SU-DHL-6 (cell line): Measurements from ENCODE around the gene SKIDA1.
"Not testable (repeated sequence)": the region's sequence is repeated elsewhere in the genome, so short reads cannot be mapped to it uniquely, and the experiment has no call there.

Experiments used
- H2AFZ ChIP-seq: fragments of 200-600 bp; sonication (generic); 2 replicates; pipeline ENCODE4 v1.6.1; 2014; ENCODE audit warnings: low read depth, mild to moderate bottlenecking, moderate library complexity, mixed read lengths, antibody characterized with exemption, low read length; ENCODE audit not compliant: severe bottlenecking
- H3F3A ChIP-seq: fragments of 200-600 bp; shearing (Covaris generic); 2 replicates; pipeline ENCODE4 v1.6.0; 2016; ENCODE audit warnings: antibody characterized with exemption, mild to moderate bottlenecking; ENCODE audit not compliant: insufficient read depth
- H3K27ac ChIP-seq: fragments of 200-600 bp; sonication (generic); 2 replicates; pipeline ENCODE4 v1.5.1; 2016; ENCODE audit warnings: low read depth, mild to moderate bottlenecking, low read length, moderate library complexity, mixed read lengths
- H3K27me3 ChIP-seq: fragments of 200-600 bp; sonication (generic), shearing (Covaris generic); 2 replicates; pipeline ENCODE4 v1.6.0; 2014; ENCODE audit warnings: mild to moderate bottlenecking, low read length
- H3K36me3 ChIP-seq: fragments of 200-600 bp; sonication (generic); 2 replicates; pipeline ENCODE4 v1.6.1; 2014; ENCODE audit warnings: mild to moderate bottlenecking, low read length, mixed read lengths
- H3K4me2 ChIP-seq: fragments of 300-600, 200-600 bp; shearing (Covaris generic), sonication (generic); 2 replicates; pipeline ENCODE4 v1.6.0; 2014; ENCODE audit warnings: low read length, low read depth, mild to moderate bottlenecking; ENCODE audit not compliant: poor library complexity, severe bottlenecking
- H3K4me3 ChIP-seq: fragments of 200-600 bp; sonication (generic); 2 replicates; pipeline ENCODE4 v1.5.1; 2014; ENCODE audit warnings: antibody characterized with exemption, low read length, mild to moderate bottlenecking, mixed read lengths; ENCODE audit not compliant: insufficient read depth, poor library complexity, severe bottlenecking
- H3K79me2 ChIP-seq: fragments of 200-600 bp; sonication (generic); 2 replicates; pipeline ENCODE4 v1.6.1; 2014; ENCODE audit warnings: mild to moderate bottlenecking, low read length, moderate library complexity; ENCODE audit not compliant: insufficient read depth
- H3K9ac ChIP-seq: fragments of 200-600 bp; sonication (generic); 2 replicates; pipeline ENCODE4 v1.7.0; 2014; ENCODE audit warnings: mild to moderate bottlenecking, low read length
- H3K9me2 ChIP-seq: fragments of 200-600 bp; sonication (generic); replicated peaks from 2 replicates; pipeline ENCODE4 v1.6.1; 2014; ENCODE audit warnings: low read length; ENCODE audit not compliant: insufficient read depth
- H3K9me3 ChIP-seq: fragments of 200-600 bp; sonication (generic); 2 replicates; pipeline ENCODE4 v1.6.1; 2014; ENCODE audit warnings: low read length, mixed read lengths; ENCODE audit not compliant: insufficient read depth
- H4K20me1 ChIP-seq: fragments of 200-600 bp; sonication (generic); 2 replicates; pipeline ENCODE4 v1.6.1; 2014; ENCODE audit warnings: low read depth, mild to moderate bottlenecking, antibody characterized with exemption, low read length, moderate library complexity, mixed read lengths
- EZH2phosphoT487 ChIP-seq: fragments of 200-600 bp; sonication (generic), shearing (Covaris generic); conservative IDR thresholded peaks from 2 replicates; pipeline ENCODE4 v1.6.1; 2018; ENCODE audit warnings: mild to moderate bottlenecking, antibody characterized with exemption, low read length, moderate library complexity, mixed read lengths
- TF ChIP-seq, protein P1 (sequence below): fragments of 200-600 bp; sonication (generic); IDR thresholded peaks from one replicate; pipeline ENCODE4 v1.5.1; 2017; ENCODE audit warnings: antibody characterized with exemption, mild to moderate bottlenecking, low read length, moderate library complexity; ENCODE audit not compliant: insufficient read depth, poor library complexity, severe bottlenecking

Gene SKIDA1

DNA sequence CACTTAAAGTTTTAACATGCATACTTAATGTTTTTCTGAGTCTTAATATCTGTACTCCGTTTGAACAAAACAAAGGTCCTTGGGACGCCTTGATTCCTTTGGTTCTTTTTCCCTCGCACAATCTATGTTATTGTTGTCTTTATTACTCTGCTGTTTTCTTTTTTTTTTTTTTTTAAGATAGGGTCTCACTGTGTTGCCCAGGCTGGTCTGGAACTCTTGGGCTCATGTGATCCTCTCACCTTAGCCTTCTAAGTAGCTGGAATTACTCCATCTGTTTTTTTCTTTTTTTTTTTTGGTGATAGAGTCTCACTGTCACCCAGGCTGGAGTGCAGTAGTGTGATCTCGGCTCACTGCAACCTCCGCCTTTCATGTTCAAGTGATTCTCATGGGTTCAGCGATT is 21.8 kb upstream of the SKIDA1 start:
- no peak overlapping the region for H3K9ac ChIP-seq
- no peaks in the 10 kb centered on the region for H3K9me2 ChIP-seq
- H3K4me2 ChIP-seq = no peak overlapping the region
- no peak overlapping the region for H3K27ac ChIP-seq
- TF ChIP-seq, protein P1, sequence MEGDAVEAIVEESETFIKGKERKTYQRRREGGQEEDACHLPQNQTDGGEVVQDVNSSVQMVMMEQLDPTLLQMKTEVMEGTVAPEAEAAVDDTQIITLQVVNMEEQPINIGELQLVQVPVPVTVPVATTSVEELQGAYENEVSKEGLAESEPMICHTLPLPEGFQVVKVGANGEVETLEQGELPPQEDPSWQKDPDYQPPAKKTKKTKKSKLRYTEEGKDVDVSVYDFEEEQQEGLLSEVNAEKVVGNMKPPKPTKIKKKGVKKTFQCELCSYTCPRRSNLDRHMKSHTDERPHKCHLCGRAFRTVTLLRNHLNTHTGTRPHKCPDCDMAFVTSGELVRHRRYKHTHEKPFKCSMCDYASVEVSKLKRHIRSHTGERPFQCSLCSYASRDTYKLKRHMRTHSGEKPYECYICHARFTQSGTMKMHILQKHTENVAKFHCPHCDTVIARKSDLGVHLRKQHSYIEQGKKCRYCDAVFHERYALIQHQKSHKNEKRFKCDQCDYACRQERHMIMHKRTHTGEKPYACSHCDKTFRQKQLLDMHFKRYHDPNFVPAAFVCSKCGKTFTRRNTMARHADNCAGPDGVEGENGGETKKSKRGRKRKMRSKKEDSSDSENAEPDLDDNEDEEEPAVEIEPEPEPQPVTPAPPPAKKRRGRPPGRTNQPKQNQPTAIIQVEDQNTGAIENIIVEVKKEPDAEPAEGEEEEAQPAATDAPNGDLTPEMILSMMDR = no peak
- TF ChIP-seq EZH2phosphoT487 = no peak
- H3K4me3 ChIP-seq = no peak overlapping the region
- H4K20me1 ChIP-seq = 0 out of 2 replicates have a peak, but pooled peaks cover 8% of the 10 kb centered on the region
- no peaks in the 10 kb centered on the region for H3K27me3 ChIP-seq
- no peak overlapping the region for H2AFZ ChIP-seq
- H3K79me2 ChIP-seq = peaks cover 59% of the 10 kb centered on the region
- H3K36me3 ChIP-seq = 0 out of 2 replicates have a peak, but pooled peaks cover 5% of the 10 kb centered on the region
- H3F3A ChIP-seq = 0 out of 2 replicates have a peak, but pooled peaks cover 10% of the 10 kb centered on the region
- no peaks in the 10 kb centered on the region for H3K9me3 ChIP-seq

DNA sequence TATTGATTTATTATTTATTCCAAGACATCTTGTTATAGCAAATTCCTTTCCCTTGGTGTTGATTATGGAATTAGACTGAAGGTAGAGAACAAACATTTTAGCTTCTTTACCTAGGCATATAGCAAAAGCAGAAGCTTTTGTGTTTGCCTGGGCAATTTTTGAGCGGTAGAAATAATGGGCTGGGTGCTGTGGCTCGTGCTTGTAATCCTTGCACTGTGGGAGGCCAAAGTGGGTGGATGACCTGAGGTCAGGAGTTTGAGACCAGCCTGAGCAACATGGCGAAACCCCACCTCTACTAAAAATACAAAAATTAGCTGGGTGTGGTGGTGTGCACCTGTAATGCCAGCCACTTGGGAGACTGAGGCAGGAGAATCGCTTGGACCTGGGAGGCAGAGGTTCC is 15.2 kb upstream of the SKIDA1 start:
- Histone ChIP-seq H3K36me3 (peaks cover 11% of the 10 kb centered on the region), H3K79me2 (peaks cover 33% of the 10 kb centered on the region)
- not testable (repeated sequence) for H3K27ac ChIP-seq, H3K4me3 ChIP-seq, H3K9me3 ChIP-seq, H3K9me2 ChIP-seq, H3K4me2 ChIP-seq, H3K27me3 ChIP-seq, H2AFZ ChIP-seq, H3K9ac ChIP-seq, H4K20me1 ChIP-seq, H3F3A ChIP-seq

GRCh38 chr10:21536874-21537273 is 11.4 kb upstream of the SKIDA1 start:
- no peaks in the 10 kb centered on the region for H3K9me3 ChIP-seq
- H3K79me2 ChIP-seq = peaks cover 23% of the 10 kb centered on the region
- H3K36me3 ChIP-seq = peaks cover 11% of the 10 kb centered on the region
- no peak overlapping the region for H3K4me3 ChIP-seq
- no peaks in the 10 kb centered on the region for H4K20me1 ChIP-seq
- H3K27ac ChIP-seq = no peak overlapping the region
- no peak overlapping the region for H3K9ac ChIP-seq
- H3K9me2 ChIP-seq = no peaks in the 10 kb centered on the region
- H3K27me3 ChIP-seq = no peaks in the 10 kb centered on the region
- H3K4me2 ChIP-seq = no peak overlapping the region
- H3F3A ChIP-seq = peaks cover 16% of the 10 kb centered on the region; the same call in 1 of the 2 replicates
- H2AFZ ChIP-seq = no peak overlapping the region
- TF ChIP-seq, protein P1 = no peak

- H3K9me2 ChIP-seq, H3K4me3 ChIP-seq, H2AFZ ChIP-seq, H3K9me3 ChIP-seq, H4K20me1 ChIP-seq, H3K27me3 ChIP-seq, H3K27ac ChIP-seq, H3K9ac ChIP-seq: not testable (repeated sequence)
- H3K79me2 ChIP-seq = peaks cover 23% of the 10 kb centered on the region
- peak overlapping the region; percentile 58 for H3K4me2 ChIP-seq
- peaks cover 20% of the 10 kb centered on the region for H3F3A ChIP-seq
- H3K36me3 ChIP-seq = peaks cover 11% of the 10 kb centered on the region
Observed at GRCh38 chr10:21535976-21536375, 10.5 kb upstream of the SKIDA1 start.
